Measurements from ENCODE around the gene MARCHF5.

MARCHF5 gene

GRCh38 chr10:92248566-92248965 lies 42.4 kb upstream of the MARCHF5 start:
- H3K36me3 ChIP-seq (ENCODE audit: control insufficient read depth, insufficient read depth, low read length): no peaks in the 10 kb centered on the region
- no peak overlapping the region for H3K4me3 ChIP-seq (replicated peaks; ENCODE audit: low read depth, low read length)
- DNase-seq (ENCODE audit: extremely low read depth, insufficient read length): no peak
- H3K27me3 ChIP-seq (replicated peaks; ENCODE audit: control insufficient read depth, insufficient read depth, low read length): no peaks in the 10 kb centered on the region
- no peak for TF ChIP-seq CTCF (IDR thresholded peaks at IDR 0.05; ENCODE audit: insufficient read depth, low read length, poor library complexity, severe bottlenecking)

- Histone ChIP-seq H3K4me3 (replicated peaks; ENCODE audit: low read depth, low read length) (no peak overlapping the region), H3K36me3 (ENCODE audit: control insufficient read depth, insufficient read depth, low read length) (no peaks in the 10 kb centered on the region), H3K27me3 (replicated peaks; ENCODE audit: control insufficient read depth, insufficient read depth, low read length) (no peaks in the 10 kb centered on the region)
- TF ChIP-seq CTCF (IDR thresholded peaks at IDR 0.05; ENCODE audit: insufficient read depth, low read length, poor library complexity, severe bottlenecking): no peak
- no peak for DNase-seq (ENCODE audit: extremely low read depth, insufficient read length)
Measured at GRCh38 chr10:92263396-92263795, 27.6 kb upstream of the MARCHF5 start.

GRCh38 chr10:92264249-92264648 lies 26.7 kb upstream of the MARCHF5 start:
- DNase-seq (ENCODE audit: extremely low read depth, insufficient read length): no peak
- Histone ChIP-seq H3K4me3 (replicated peaks; ENCODE audit: low read depth, low read length) (no peak overlapping the region), H3K36me3 (ENCODE audit: control insufficient read depth, insufficient read depth, low read length) (no peaks in the 10 kb centered on the region), H3K27me3 (replicated peaks; ENCODE audit: control insufficient read depth, insufficient read depth, low read length) (no peaks in the 10 kb centered on the region)
- no peak for TF ChIP-seq CTCF (IDR thresholded peaks at IDR 0.05; ENCODE audit: insufficient read depth, low read length, poor library complexity, severe bottlenecking)

DNA sequence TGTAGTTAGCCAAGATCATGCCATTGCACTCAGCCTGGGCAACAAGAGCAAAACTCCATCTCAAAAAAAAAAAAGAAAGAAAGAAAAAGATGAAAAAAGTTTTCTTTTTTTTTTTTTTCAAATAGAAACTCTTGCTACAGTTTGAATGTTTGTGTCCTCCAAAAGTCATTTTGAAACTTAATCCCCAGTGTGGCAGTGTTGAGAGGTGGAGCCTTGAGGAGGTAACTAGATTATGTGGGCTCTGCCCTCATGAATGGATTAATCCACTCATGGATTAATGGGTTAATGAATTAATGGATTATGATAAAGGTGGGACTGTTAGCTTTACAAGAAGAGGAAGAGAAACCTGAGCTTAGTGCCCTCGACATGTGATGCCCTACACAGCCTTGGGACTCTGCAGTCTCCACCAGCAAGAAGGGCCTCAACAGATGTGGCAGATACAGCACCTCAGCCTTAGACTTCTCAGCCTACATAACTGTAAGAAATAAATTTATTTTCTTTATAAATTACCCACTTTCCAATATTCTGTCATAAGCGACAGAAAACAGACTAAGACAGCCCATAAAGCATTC lies 25.2 kb upstream of the MARCHF5 start:
- no peak overlapping the region for H3K4me3 ChIP-seq (replicated peaks; ENCODE audit: low read depth, low read length)
- H3K36me3 ChIP-seq (ENCODE audit: control insufficient read depth, insufficient read depth, low read length): no peaks in the 10 kb centered on the region
- TF ChIP-seq CTCF (IDR thresholded peaks at IDR 0.05; ENCODE audit: insufficient read depth, low read length, poor library complexity, severe bottlenecking): no peak
- H3K27me3 ChIP-seq (replicated peaks; ENCODE audit: control insufficient read depth, insufficient read depth, low read length): no peaks in the 10 kb centered on the region
- no peak for DNase-seq (ENCODE audit: extremely low read depth, insufficient read length)

- TF ChIP-seq CTCF (IDR thresholded peaks at IDR 0.05; ENCODE audit: insufficient read depth, low read length, poor library complexity, severe bottlenecking): no peak
- H3K27me3 ChIP-seq (replicated peaks; ENCODE audit: control insufficient read depth, insufficient read depth, low read length): no peaks in the 10 kb centered on the region
- H3K4me3 ChIP-seq (replicated peaks; ENCODE audit: low read depth, low read length): no peak overlapping the region
- no peak for DNase-seq (ENCODE audit: extremely low read depth, insufficient read length)
- no peaks in the 10 kb centered on the region for H3K36me3 ChIP-seq (ENCODE audit: control insufficient read depth, insufficient read depth, low read length)
Measured at GRCh38 chr10:92267343-92267742, 23.6 kb upstream of the MARCHF5 start.

DNA sequence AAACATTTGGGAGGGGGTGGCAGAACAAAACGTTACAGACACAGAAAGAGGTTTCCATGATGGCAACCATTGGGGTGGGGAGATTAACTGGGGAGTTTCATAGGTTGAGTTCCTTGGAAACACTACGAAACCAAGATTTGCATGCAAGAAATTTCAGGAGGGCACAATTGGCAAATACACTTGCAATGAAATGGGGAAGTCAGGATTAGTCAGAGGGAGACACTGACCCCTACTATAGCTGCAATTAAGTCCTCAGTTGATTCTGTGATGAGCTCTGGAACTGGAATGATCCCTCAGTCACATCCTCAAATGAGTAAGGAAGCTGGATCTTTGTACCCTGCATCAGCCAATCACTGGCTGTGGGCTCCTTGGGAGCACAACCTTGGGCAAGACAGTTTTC lies 22.2 kb upstream of the MARCHF5 start:
- Histone ChIP-seq H3K4me3 (replicated peaks; ENCODE audit: low read depth, low read length) (no peak overlapping the region), H3K36me3 (ENCODE audit: control insufficient read depth, insufficient read depth, low read length) (no peaks in the 10 kb centered on the region), H3K27me3 (replicated peaks; ENCODE audit: control insufficient read depth, insufficient read depth, low read length) (no peaks in the 10 kb centered on the region)
- TF ChIP-seq CTCF (IDR thresholded peaks at IDR 0.05; ENCODE audit: insufficient read depth, low read length, poor library complexity, severe bottlenecking): no peak
- DNase-seq (ENCODE audit: extremely low read depth, insufficient read length): no peak
